Stimulated activated CD8-positive, alpha-beta memory T cell treated with anti-CD3 and anti-CD28 coated beads, Interleukin-15, amount 100 ng/mL, for 1 hour (primary cell): ENCODE measurements around the gene GRSF1.
"Not testable (repeated sequence)": the region's sequence is repeated elsewhere in the genome, so short reads cannot be mapped to it uniquely, and the experiment has no call there.

Experiments
- DNase-seq: peaks from one replicate; pipeline ENCODE4 v3.0.0-alpha.2; 2020; ENCODE audit warnings: low read depth

Gene GRSF1

GRCh38 chr4:70831293-70831692, 8.4 kb downstream of the GRSF1 start:
- no peak for DNase-seq

GRCh38 chr4:70830054-70830453, 9.6 kb downstream of the GRSF1 start:
- DNase-seq = no peak

GRCh38 chr4:70829492-70829891, 10.2 kb downstream of the GRSF1 start:
- no peak for DNase-seq

- no peak for DNase-seq
Observed at GRCh38 chr4:70829015-70829414, 10.7 kb downstream of the GRSF1 start.

- DNase-seq = no peak
Observed at GRCh38 chr4:70818921-70819320, 20.8 kb downstream of the GRSF1 start.

GRCh38 chr4:70818173-70818855, 21.4 kb downstream of the GRSF1 start:
- no peak for DNase-seq

GRCh38 chr4:70816894-70817293, 22.8 kb downstream of the GRSF1 start:
- no peak for DNase-seq

GRCh38 chr4:70815370-70815769, 24.3 kb downstream of the GRSF1 start:
- no peak for DNase-seq

GRCh38 chr4:70808151-70808550, 31.5 kb downstream of the GRSF1 start:
- no peak for DNase-seq

- DNase-seq = no peak
Observed at GRCh38 chr4:70802928-70803580, 36.6 kb downstream of the GRSF1 start.

GRCh38 chr4:70801265-70801809, 38.4 kb downstream of the GRSF1 start:
- no peak for DNase-seq

GRCh38 chr4:70793626-70794025, 46.1 kb downstream of the GRSF1 start:
- no peak for DNase-seq

- no peak for DNase-seq
Observed at GRCh38 chr4:70788733-70789132, 51.0 kb downstream of the GRSF1 start.

- no peak for DNase-seq
Observed at GRCh38 chr4:70787496-70787895, 52.2 kb downstream of the GRSF1 start.

GRCh38 chr4:70783096-70783495, 56.6 kb downstream of the GRSF1 start:
- DNase-seq = no peak

- DNase-seq = no peak
Observed at GRCh38 chr4:70778888-70779422, 60.7 kb downstream of the GRSF1 start.

- no peak for DNase-seq
Observed at GRCh38 chr4:70772929-70773555, 66.6 kb downstream of the GRSF1 start.

- not testable (repeated sequence) for DNase-seq
Observed at GRCh38 chr4:70769396-70769795, 70.3 kb downstream of the GRSF1 start.

GRCh38 chr4:70768301-70768948, 71.3 kb downstream of the GRSF1 start:
- no peak for DNase-seq
